HepG2 (cell line): ENCODE results near the gene PET100. TPM values are rescaled to one million over a fixed set of nuclear protein-coding genes. Genes with fewer than 3 reads are reported as not detected.

Experiments
- BORCS8-MEF2B ChIP-seq: sonication (generic); formaldehyde crosslinking; IDR thresholded peaks from 2 replicates; pipeline ENCODE4 v1.8.0; 2022; ENCODE audit warnings: mild to moderate bottlenecking, missing genetic modification reagents
- DMAP1 ChIP-seq: IDR thresholded peaks from 2 replicates; pipeline ENCODE4 v1.6.1; 2016
- DNMT3B ChIP-seq: conservative IDR thresholded peaks from 2 replicates; pipeline ENCODE4 v1.6.1; 2016; ENCODE audit warnings: missing biosample characterization, control low read depth
- HOXA7 ChIP-seq: sonication (generic); formaldehyde crosslinking; IDR thresholded peaks from 2 replicates; pipeline ENCODE4 v1.8.1; 2022; ENCODE audit warnings: mild to moderate bottlenecking, missing genetic modification reagents, moderate library complexity
- KDM6A ChIP-seq: IDR thresholded peaks from 2 replicates; pipeline ENCODE4 v1.6.1; 2016; ENCODE audit warnings: low read depth
- MTF2 ChIP-seq: sonication (generic); formaldehyde crosslinking; IDR thresholded peaks from 2 replicates; pipeline ENCODE4 v1.5.0; 2020; ENCODE audit warnings: missing genetic modification reagents, borderline replicate concordance
- RFX3 ChIP-seq: IDR thresholded peaks from 2 replicates; pipeline ENCODE4 v1.6.1; 2016; ENCODE audit warnings: missing biosample characterization, missing genetic modification reagents
- SP140L ChIP-seq: sonication (generic); formaldehyde crosslinking; IDR thresholded peaks from 2 replicates; pipeline ENCODE4 v1.4.0; 2020; ENCODE audit warnings: missing genetic modification reagents, borderline replicate concordance
- SP2 ChIP-seq: sonication (generic); formaldehyde crosslinking; IDR thresholded peaks from 2 replicates; pipeline ENCODE4 v1.5.1; 2020; ENCODE audit warnings: mild to moderate bottlenecking, missing genetic modification reagents
- SP4 ChIP-seq: sonication (generic); formaldehyde crosslinking; IDR thresholded peaks from 2 replicates; pipeline ENCODE4 v1.8.1; 2023; ENCODE audit warnings: mild to moderate bottlenecking, missing genetic modification reagents
- SRSF4 ChIP-seq: fragments of 200-400 bp; formaldehyde crosslinking; IDR thresholded peaks from one replicate; pipeline ENCODE4 v1.6.1; 2018; ENCODE audit warnings: mild to moderate bottlenecking, low read depth, low read length, moderate library complexity; ENCODE audit not compliant: poor library complexity, severe bottlenecking
- ZFP41 ChIP-seq: sonication (generic); formaldehyde crosslinking; IDR thresholded peaks from 2 replicates; pipeline ENCODE4 v1.4.0; 2020; ENCODE audit warnings: mild to moderate bottlenecking, missing genetic modification reagents, borderline replicate concordance
- ZNF180 ChIP-seq: sonication (generic); formaldehyde crosslinking; IDR thresholded peaks from 2 replicates; pipeline ENCODE4 v1.4.0; 2020; ENCODE audit warnings: low read depth, missing genetic modification reagents, borderline replicate concordance
- ZNF224 ChIP-seq: sonication (generic); formaldehyde crosslinking; IDR thresholded peaks from 2 replicates; pipeline ENCODE4 v1.5.0; 2020; ENCODE audit warnings: mild to moderate bottlenecking, missing genetic modification reagents
- ZNF292 ChIP-seq: sonication (generic); formaldehyde crosslinking; IDR thresholded peaks from 2 replicates; pipeline ENCODE4 v1.8.1; 2022; ENCODE audit warnings: mild to moderate bottlenecking, low read depth, missing genetic modification reagents, borderline replicate concordance
- ZNF331 ChIP-seq: sonication (generic); formaldehyde crosslinking; IDR thresholded peaks from 2 replicates; pipeline ENCODE4 v1.4.0; 2020; ENCODE audit warnings: missing genetic modification reagents
- ZNF558 ChIP-seq: sonication (generic); formaldehyde crosslinking; IDR thresholded peaks from 2 replicates; pipeline ENCODE4 v1.9.0; 2022; ENCODE audit warnings: mild to moderate bottlenecking, missing genetic modification reagents, borderline replicate concordance
- ZNF598 ChIP-seq: sonication (generic); formaldehyde crosslinking; IDR thresholded peaks from 2 replicates; pipeline ENCODE4 v1.5.1; 2020; ENCODE audit warnings: mild to moderate bottlenecking, missing genetic modification reagents, borderline replicate concordance
- ZSCAN21 ChIP-seq: sonication (generic); formaldehyde crosslinking; IDR thresholded peaks from 2 replicates; pipeline ENCODE4 v1.8.0; 2022; ENCODE audit warnings: mild to moderate bottlenecking, missing genetic modification reagents, moderate library complexity, borderline replicate concordance
- polyA plus RNA-seq, 8 experiments: library from polyadenylated mRNA; depleted of rRNA in 3 of 8; stranded (reverse) in 7 of 8; unstranded in 1 of 8; fragments of >200 nt; fragmentation: Illumina TruSeq in 4 of 8; extraction: Trizol in 4 of 8; gene quantifications; 2 replicates each; pipeline versions ENCODE4 v1.2.1 to v1.2.3, GENCODE V29; 2011 to 2016; ENCODE audit warnings: low read depth in 4 of 8, missing spikeins in 1 of 8, mixed read lengths in 1 of 8; ENCODE audit not compliant: insufficient read depth in 1 of 8
- total RNA-seq, 5 experiments: library from RNA; depleted of rRNA; stranded (reverse); fragments of >200 nt; fragmentation: Illumina TruSeq; extraction: Trizol; gene quantifications; 2 replicates each; pipeline ENCODE4 v1.2.3, GENCODE V29; 2016; ENCODE audit warnings: low read depth in 1 of 5
- TF ChIP-seq, protein P1 (sequence below), 2 experiments: fragments of 450-650 bp in 1 of 2; sonication (generic) in 1 of 2; formaldehyde crosslinking; IDR thresholded peaks; 2 replicates each; pipeline versions ENCODE4 v1.5.0 to v1.8.0; 2020 to 2022; ENCODE audit warnings: mild to moderate bottlenecking in 1 of 2, missing genetic modification reagents in 1 of 2
- TF ChIP-seq, protein P2 (sequence below): sonication (generic); formaldehyde crosslinking; IDR thresholded peaks from 2 replicates; pipeline ENCODE4 v1.5.1; 2020; ENCODE audit warnings: mild to moderate bottlenecking, missing genetic modification reagents, borderline replicate concordance
- TF ChIP-seq, protein P3 (sequence below): sonication (generic); formaldehyde crosslinking; IDR thresholded peaks from 2 replicates; pipeline ENCODE4 v1.5.0; 2020; ENCODE audit warnings: mild to moderate bottlenecking, missing genetic modification reagents

PET100 gene
- total and polyA plus RNA-seq, 2 of the 13 experiments (the other 11 are each of a cell fraction or from before 2014, with no cell fraction given): 22.3 to 66.5 TPM

DNA sequence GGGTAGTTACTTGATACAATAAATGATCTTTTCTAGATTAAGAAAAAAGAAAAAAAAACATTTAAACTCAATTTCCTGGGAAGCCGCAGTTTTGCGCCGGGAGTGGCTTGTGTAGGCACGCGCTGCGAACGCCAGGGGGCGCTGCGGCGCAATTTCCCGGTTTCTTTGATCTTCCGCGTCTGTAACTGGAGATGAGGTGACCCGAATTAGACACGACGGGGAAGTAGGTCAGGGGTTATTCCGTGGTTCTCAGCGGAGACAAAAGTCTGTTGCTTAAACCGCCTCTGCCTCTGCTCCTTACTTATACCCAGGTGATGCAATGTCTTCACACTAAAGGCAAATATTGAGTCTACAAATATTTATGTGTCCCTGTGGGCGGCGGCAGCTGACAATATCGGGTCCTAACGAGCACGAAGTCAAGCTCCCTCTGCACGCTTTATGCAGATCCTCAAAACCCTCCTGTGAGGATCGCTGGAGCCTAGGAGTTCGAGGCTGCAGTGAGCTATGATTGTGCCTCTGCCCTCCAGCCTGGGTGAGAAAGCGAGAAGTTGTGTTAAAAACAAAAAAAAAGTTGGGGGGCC is 22.6 kb downstream of the PET100 start (continued):
- no peak for TF ChIP-seq SRSF4
- TF ChIP-seq HOXA7: no peak
- 0 out of 2 replicates have a peak, but pooled peaks have one; percentile 75 for TF ChIP-seq SP140L (CRISPR knock-in tag)
- 0 out of 2 replicates have a peak, but pooled peaks have one; percentile 39 for TF ChIP-seq DMAP1
- TF ChIP-seq ZNF558: peak; percentile 42; the same call in 1 of the 2 replicates
- TF ChIP-seq, protein P1, sequence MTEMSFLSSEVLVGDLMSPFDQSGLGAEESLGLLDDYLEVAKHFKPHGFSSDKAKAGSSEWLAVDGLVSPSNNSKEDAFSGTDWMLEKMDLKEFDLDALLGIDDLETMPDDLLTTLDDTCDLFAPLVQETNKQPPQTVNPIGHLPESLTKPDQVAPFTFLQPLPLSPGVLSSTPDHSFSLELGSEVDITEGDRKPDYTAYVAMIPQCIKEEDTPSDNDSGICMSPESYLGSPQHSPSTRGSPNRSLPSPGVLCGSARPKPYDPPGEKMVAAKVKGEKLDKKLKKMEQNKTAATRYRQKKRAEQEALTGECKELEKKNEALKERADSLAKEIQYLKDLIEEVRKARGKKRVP (CRISPR knock-in tag; IDR thresholded peaks at IDR 0.05): peak in 1 of 2 experiments; percentile 98; a peak in 2 of 4 replicates
- no peak for TF ChIP-seq ZNF224
- TF ChIP-seq SP2 (CRISPR knock-in tag): no peak
- no peak for TF ChIP-seq ZFP41 (CRISPR knock-in tag)
- peak; percentile 84; the same call in 1 of the 2 replicates for TF ChIP-seq BORCS8-MEF2B (CRISPR knock-in tag)
- no peak for TF ChIP-seq DNMT3B
- TF ChIP-seq, protein P2, sequence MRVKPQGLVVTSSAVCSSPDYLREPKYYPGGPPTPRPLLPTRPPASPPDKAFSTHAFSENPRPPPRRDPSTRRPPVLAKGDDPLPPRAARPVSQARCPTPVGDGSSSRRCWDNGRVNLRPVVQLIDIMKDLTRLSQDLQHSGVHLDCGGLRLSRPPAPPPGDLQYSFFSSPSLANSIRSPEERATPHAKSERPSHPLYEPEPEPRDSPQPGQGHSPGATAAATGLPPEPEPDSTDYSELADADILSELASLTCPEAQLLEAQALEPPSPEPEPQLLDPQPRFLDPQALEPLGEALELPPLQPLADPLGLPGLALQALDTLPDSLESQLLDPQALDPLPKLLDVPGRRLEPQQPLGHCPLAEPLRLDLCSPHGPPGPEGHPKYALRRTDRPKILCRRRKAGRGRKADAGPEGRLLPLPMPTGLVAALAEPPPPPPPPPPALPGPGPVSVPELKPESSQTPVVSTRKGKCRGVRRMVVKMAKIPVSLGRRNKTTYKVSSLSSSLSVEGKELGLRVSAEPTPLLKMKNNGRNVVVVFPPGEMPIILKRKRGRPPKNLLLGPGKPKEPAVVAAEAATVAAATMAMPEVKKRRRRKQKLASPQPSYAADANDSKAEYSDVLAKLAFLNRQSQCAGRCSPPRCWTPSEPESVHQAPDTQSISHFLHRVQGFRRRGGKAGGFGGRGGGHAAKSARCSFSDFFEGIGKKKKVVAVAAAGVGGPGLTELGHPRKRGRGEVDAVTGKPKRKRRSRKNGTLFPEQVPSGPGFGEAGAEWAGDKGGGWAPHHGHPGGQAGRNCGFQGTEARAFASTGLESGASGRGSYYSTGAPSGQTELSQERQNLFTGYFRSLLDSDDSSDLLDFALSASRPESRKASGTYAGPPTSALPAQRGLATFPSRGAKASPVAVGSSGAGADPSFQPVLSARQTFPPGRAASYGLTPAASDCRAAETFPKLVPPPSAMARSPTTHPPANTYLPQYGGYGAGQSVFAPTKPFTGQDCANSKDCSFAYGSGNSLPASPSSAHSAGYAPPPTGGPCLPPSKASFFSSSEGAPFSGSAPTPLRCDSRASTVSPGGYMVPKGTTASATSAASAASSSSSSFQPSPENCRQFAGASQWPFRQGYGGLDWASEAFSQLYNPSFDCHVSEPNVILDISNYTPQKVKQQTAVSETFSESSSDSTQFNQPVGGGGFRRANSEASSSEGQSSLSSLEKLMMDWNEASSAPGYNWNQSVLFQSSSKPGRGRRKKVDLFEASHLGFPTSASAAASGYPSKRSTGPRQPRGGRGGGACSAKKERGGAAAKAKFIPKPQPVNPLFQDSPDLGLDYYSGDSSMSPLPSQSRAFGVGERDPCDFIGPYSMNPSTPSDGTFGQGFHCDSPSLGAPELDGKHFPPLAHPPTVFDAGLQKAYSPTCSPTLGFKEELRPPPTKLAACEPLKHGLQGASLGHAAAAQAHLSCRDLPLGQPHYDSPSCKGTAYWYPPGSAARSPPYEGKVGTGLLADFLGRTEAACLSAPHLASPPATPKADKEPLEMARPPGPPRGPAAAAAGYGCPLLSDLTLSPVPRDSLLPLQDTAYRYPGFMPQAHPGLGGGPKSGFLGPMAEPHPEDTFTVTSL (CRISPR knock-in tag): peak; percentile 86
- TF ChIP-seq ZSCAN21 (CRISPR knock-in tag): no peak
- TF ChIP-seq, protein P3, sequence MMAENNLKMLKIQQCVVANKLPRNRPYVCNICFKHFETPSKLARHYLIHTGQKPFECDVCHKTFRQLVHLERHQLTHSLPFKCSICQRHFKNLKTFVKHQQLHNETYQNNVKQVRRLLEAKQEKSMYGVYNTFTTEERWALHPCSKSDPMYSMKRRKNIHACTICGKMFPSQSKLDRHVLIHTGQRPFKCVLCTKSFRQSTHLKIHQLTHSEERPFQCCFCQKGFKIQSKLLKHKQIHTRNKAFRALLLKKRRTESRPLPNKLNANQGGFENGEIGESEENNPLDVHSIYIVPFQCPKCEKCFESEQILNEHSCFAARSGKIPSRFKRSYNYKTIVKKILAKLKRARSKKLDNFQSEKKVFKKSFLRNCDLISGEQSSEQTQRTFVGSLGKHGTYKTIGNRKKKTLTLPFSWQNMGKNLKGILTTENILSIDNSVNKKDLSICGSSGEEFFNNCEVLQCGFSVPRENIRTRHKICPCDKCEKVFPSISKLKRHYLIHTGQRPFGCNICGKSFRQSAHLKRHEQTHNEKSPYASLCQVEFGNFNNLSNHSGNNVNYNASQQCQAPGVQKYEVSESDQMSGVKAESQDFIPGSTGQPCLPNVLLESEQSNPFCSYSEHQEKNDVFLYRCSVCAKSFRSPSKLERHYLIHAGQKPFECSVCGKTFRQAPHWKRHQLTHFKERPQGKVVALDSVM (CRISPR knock-in tag): no peak; the same call in 1 of the 2 replicates
- TF ChIP-seq ZNF292 (CRISPR knock-in tag): peak; percentile 70; the same call in 1 of the 2 replicates
- TF ChIP-seq ZNF331: peak; percentile 89; the same call in 1 of the 2 replicates
- TF ChIP-seq KDM6A: peak; percentile 74
- no peak for TF ChIP-seq RFX3 (CRISPR knock-in tag)
- TF ChIP-seq ZNF180 (CRISPR knock-in tag): no peak
- TF ChIP-seq MTF2: peak; percentile 77; the same call in 1 of the 2 replicates
- TF ChIP-seq ZNF598: no peak
- no peak for TF ChIP-seq SP4 (CRISPR knock-in tag)
